Measurements from ENCODE around the gene WEE1. TPM values are rescaled to one million over a fixed set of nuclear protein-coding genes. Genes with fewer than 3 reads are reported as not detected.
A peak's percentile ranks its signal among the peaks of the same experiment; 100 is the strongest.

The WEE1 gene
- total RNA-seq, result 10 to 100 TPM; 19.2 to 32.4 (median 22.2) TPM

DNA sequence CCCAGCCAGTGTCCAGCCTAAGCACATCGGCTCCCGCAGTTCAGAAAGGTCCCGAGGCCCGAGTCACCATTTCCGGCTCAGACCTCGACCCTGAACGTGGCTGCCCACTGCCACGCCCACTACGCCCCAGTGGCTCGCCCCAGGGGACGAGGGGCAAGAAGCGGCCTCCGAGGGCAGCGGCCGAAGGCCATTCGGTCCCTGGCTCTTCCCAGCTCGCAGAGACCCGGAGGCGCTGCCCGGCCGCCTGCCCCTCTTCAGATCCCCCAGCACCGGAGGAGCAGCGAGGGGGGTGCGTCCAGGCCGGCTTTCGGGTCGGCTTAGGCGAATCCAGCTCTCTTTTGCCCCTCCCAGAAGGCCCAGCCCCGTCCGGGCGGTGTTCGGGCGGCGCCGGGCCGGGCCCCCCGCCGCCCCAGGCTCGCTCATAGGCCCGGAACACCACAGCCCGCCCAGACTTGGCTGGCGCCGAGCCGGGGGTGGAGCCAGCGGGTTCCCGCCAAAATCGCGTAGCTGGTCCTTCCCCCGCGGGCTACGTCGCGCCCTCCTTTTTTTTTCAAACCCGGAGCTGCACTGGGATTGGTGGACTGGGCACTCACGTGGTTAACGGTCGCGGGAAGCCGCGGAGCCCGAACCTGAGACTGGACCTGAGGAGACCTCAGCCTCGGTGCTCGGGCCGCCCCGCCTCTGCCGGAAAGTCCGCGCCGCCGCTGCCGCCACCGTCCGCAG lies at the start of gene WEE1:
WEE1 (plus strand) TSS at position 619 of the 723 bp plus-strand sequence. CDS start 264 bp downstream, outside the sequence.
- 0 to 1% methylated on average over 41 to 44 of the region's 73 CpGs for WGBS, 2 donors
- peak; percentile 96 for DNase-seq (ENCODE audit: low spot score in 2 of 2)
- Histone ChIP-seq H3K9me3 (no peaks in the 10 kb centered on the region), H3K36me3 (no peaks in the 10 kb centered on the region), H3K27me3 (no peaks in the 10 kb centered on the region), H3K4me1 (peaks cover 0 to 61% (median 34%) of the 10 kb centered on the region in 4 donors), H3K4me3 (peak within 1 kb of the TSS; percentile 53 to 95 (median 76)), H3K27ac (peak within 1 kb of the TSS; percentile 76 to 96 (median 96))
- TF ChIP-seq EP300 (IDR thresholded peaks at IDR 0.05) (peak; percentile 62 to 93), CTCF (IDR thresholded peaks at IDR 0.05) (peak in 2 of 5 experiments; percentile 10 to 34), POLR2A (IDR thresholded peaks at IDR 0.05) (peak; percentile 44 to 71)

DNA sequence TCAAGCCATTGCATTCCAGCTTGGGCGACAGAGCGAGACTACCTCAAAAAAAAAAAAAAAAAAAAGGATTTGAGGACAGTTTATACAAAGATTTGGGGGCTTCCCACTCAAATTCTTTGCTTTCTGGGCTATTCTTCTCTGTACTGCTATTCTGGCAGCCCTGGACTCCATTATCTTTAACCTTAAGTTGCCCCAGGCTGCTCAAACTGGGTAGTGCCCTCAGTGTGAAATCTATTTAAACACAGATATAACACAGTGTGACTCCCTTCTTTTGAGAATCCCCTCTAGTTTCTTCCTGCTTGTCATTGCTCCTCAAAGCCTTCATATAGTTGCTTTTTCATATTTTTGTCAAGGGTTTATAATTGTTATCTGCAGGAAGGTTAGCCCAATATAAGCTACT lies 49.5 kb upstream of the WEE1 start:
- peaks cover 0 to 25% (median 12%) of the 10 kb centered on the region in 4 donors for H3K4me1 ChIP-seq
- H3K36me3 ChIP-seq, result peaks cover 0 to 10% (median 0%) of the 10 kb centered on the region in 3 donors
- no peaks in the 10 kb centered on the region for H3K27me3 ChIP-seq
- no peaks in the 10 kb centered on the region for H3K9me3 ChIP-seq
- H3K4me3 ChIP-seq, result no peak overlapping the region
- H3K27ac ChIP-seq, result no peak overlapping the region
- 84 to 86% methylated on average over 2 of the region's 2 CpGs for WGBS, 2 donors
- no peak for TF ChIP-seq POLR2A (IDR thresholded peaks at IDR 0.05)
- TF ChIP-seq CTCF (IDR thresholded peaks at IDR 0.05), result no peak
- TF ChIP-seq EP300 (IDR thresholded peaks at IDR 0.05), result no peak
- no peak for DNase-seq (ENCODE audit: low spot score in 2 of 2)

DNA sequence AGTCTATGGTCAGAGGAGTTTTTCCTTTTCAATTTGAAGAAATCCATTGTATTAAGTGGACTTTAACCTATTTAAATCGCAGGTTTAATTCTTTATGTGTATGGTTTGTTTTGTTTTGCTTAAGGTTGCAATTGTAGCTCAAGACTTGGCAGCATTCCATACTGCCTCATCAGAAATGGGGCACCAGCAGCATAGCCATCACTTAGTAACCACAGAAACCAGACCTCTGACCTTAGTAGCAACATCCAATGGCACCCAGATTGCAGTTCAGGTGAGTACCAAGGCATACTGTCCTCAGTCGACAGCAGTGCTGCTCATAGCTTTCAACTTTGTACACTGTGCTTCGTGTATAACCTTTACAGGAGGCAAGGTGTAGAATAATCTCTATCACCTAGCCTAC lies 48.4 kb upstream of the WEE1 start:
- no peaks in the 10 kb centered on the region for H3K9me3 ChIP-seq
- H3K27me3 ChIP-seq, result no peaks in the 10 kb centered on the region
- H3K27ac ChIP-seq, result no peak overlapping the region
- no peak for DNase-seq (ENCODE audit: low spot score in 2 of 2)
- peaks cover 0 to 37% (median 14%) of the 10 kb centered on the region in 4 donors for H3K4me1 ChIP-seq
- 89 to 94% methylated on average over 3 of the region's 3 CpGs for WGBS, 2 donors
- no peak overlapping the region for H3K4me3 ChIP-seq
- peaks cover 0 to 10% (median 0%) of the 10 kb centered on the region in 3 donors for H3K36me3 ChIP-seq
- no peak for TF ChIP-seq CTCF (IDR thresholded peaks at IDR 0.05)
- no peak for TF ChIP-seq EP300 (IDR thresholded peaks at IDR 0.05)
- no peak for TF ChIP-seq POLR2A (IDR thresholded peaks at IDR 0.05)

DNA sequence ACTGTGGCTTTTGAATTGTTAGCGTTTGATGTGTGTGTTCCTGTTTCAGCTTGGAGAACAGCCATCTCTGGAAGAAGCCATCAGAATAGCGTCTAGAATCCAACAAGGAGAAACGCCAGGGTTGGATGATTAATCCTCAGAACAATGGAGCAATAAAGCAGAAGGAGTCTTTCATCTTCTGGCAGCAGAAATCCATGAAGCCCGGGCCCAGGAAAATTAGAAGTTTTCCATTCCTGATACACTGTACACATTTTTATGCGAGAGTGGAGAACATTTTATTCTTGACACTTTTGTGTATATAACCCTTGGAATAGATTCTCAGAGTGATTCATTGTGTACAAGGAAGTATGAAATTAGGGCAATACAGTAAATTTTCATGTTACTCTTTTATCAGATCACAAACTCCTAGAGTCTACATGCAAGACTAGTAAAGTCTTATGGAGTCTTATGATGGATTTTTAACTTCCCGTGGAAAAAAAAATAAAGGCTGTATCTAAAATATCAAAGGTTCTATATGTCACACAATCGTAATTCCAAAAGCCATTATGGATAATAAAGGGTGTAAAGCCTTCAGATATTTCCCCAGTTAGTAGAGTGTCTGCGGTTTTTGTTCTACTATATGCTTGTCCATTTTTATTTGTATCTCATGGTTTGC lies 45.9 kb upstream of the WEE1 start:
- Histone ChIP-seq H3K4me1 (peaks cover 0 to 38% (median 14%) of the 10 kb centered on the region in 4 donors), H3K9me3 (no peaks in the 10 kb centered on the region), H3K36me3 (peaks cover 0 to 10% (median 0%) of the 10 kb centered on the region in 3 donors), H3K27me3 (no peaks in the 10 kb centered on the region), H3K27ac (peak overlapping the region in 2 of 4 donors; percentile 35 to 70), H3K4me3 (no peak overlapping the region)
- WGBS, 2 donors, result 19 to 20% methylated on average over 8 of the region's 8 CpGs
- peak in 1 of 2 donors; percentile 38 for DNase-seq (ENCODE audit: low spot score in 2 of 2)
- no peak for TF ChIP-seq POLR2A (IDR thresholded peaks at IDR 0.05)
- peak in 1 of 2 donors; percentile 42 for TF ChIP-seq EP300 (IDR thresholded peaks at IDR 0.05)
- TF ChIP-seq CTCF (IDR thresholded peaks at IDR 0.05), result no peak

DNA sequence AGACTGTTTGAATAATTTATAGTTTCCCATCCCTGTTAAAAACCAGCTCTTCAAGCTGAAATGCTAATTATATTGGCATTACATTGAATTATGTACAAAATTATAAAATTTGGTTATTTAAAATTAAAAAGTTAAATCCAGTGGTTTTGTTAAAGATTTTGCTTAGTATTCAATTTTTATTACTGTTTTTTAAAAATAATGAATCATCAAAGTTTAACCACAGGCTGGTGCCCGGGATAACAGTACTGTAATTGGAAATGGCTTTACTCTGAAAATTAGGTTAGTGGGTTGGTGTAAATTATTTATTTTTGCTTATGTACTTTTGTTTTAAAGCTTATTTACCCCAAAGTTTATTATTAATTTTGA lies 45.4 kb upstream of the WEE1 start:
- Histone ChIP-seq H3K27ac (peak overlapping the region in 2 of 4 donors; percentile 35 to 70), H3K27me3 (no peaks in the 10 kb centered on the region), H3K4me3 (no peak overlapping the region), H3K4me1 (peaks cover 0 to 38% (median 14%) of the 10 kb centered on the region in 4 donors), H3K36me3 (peaks cover 0 to 10% (median 0%) of the 10 kb centered on the region in 3 donors), H3K9me3 (no peaks in the 10 kb centered on the region)
- no peak for DNase-seq (ENCODE audit: low spot score in 2 of 2)
- 73 to 88% methylated on average over 1 of the region's 1 CpG for WGBS, 2 donors
- TF ChIP-seq CTCF (IDR thresholded peaks at IDR 0.05) (no peak), EP300 (IDR thresholded peaks at IDR 0.05) (no peak)
